SK-N-SH (cell line): ENCODE measurements around the gene SLC13A3. TPM values are rescaled to one million over a fixed set of nuclear protein-coding genes. Genes with fewer than 3 reads are reported as not detected.

Experiments used
- CTCF ChIA-PET: fragments of 300-600, 350-600 bp; formaldehyde crosslinking; extraction: SDS; loops from one replicate; lab custom pipeline; 2021; lab: Yijun Ruan, JAX
- POLR2A ChIA-PET: fragments of 350-600 bp; sonication (Branson Sonifier 250); formaldehyde crosslinking; extraction: SDS; loops from one replicate; lab custom pipeline; 2020; ENCODE audit warnings: antibody characterized with exemption, inconsistent platforms; lab: Yijun Ruan, JAX
- DNase-seq: peaks from one replicate; pipeline ENCODE4 v3.0.0; 2012
- H2AFZ ChIP-seq: fragments of 200-600 bp; sonication (generic); 2 replicates; pipeline ENCODE4 v1.8.1; 2016; ENCODE audit warnings: antibody characterized with exemption, mild to moderate bottlenecking, low read depth
- H3F3A ChIP-seq: fragments of 200-600 bp; sonication (generic); replicated peaks from 2 replicates; pipeline ENCODE3; 2016; ENCODE audit warnings: antibody characterized with exemption, mild to moderate bottlenecking; ENCODE audit not compliant: insufficient read depth
- H3K27ac ChIP-seq, 2 experiments: fragments of 200-500 bp in 1 of 2; fragments of 200-600 bp in 1 of 2; sonication (Bioruptor generic) in 1 of 2; sonication (generic), shearing (Covaris generic) in 1 of 2; 2 replicates each; pipeline versions ENCODE4 v1.5.1 to v1.6.1; 2014 to 2016; ENCODE audit warnings: low read depth in 2 of 2, inconsistent platforms in 1 of 2, low read length in 1 of 2, mild to moderate bottlenecking in 1 of 2, mixed read lengths in 1 of 2
- H3K27me3 ChIP-seq: fragments of 200-600 bp; sonication (generic), shearing (Covaris generic); 2 replicates; pipeline ENCODE4 v1.6.1; 2016; ENCODE audit warnings: mixed run types; ENCODE audit not compliant: insufficient read depth
- H3K36me3 ChIP-seq, 2 experiments: fragments of 200-500 bp in 1 of 2; fragments of 200-600 bp in 1 of 2; sonication (Bioruptor generic) in 1 of 2; sonication (generic) in 1 of 2; replicated peaks in 1 of 2; 2 replicates each; pipeline versions ENCODE3 to v1.5.1; 2014 to 2016; ENCODE audit warnings: low read length in 1 of 2, mild to moderate bottlenecking in 1 of 2; ENCODE audit not compliant: insufficient read depth in 2 of 2, control insufficient read depth in 1 of 2
- H3K4me1 ChIP-seq, 2 experiments: fragments of 200-500 bp in 1 of 2; fragments of 200-600 bp in 1 of 2; sonication (Bioruptor generic) in 1 of 2; sonication (generic), shearing (Covaris generic) in 1 of 2; 2 replicates each; pipeline versions ENCODE4 v1.5.1 to v1.6.1; 2014 to 2016; ENCODE audit warnings: low read depth in 1 of 2, low read length in 1 of 2, mixed run types in 1 of 2; ENCODE audit not compliant: insufficient read depth in 2 of 2, control insufficient read depth in 1 of 2
- H3K4me2 ChIP-seq: fragments of 200-600 bp; sonication (generic), shearing (Covaris generic); 2 replicates; pipeline ENCODE4 v1.6.1; 2017; ENCODE audit warnings: mixed run types
- H3K4me3 ChIP-seq, 2 experiments: fragments of 200-500 bp in 1 of 2; fragments of 200-600 bp in 1 of 2; sonication (Bioruptor generic) in 1 of 2; sonication (generic), shearing (Covaris generic) in 1 of 2; 2 replicates each; pipeline versions ENCODE4 v1.5.1 to v1.8.1; 2014 to 2016; ENCODE audit warnings: low read depth in 2 of 2, inconsistent platforms in 1 of 2, low read length in 1 of 2, mild to moderate bottlenecking in 1 of 2, mixed read lengths in 1 of 2, moderate library complexity in 1 of 2
- H3K79me2 ChIP-seq: fragments of 200-600 bp; sonication (generic); 2 replicates; pipeline ENCODE4 v1.8.1; 2017; ENCODE audit warnings: mild to moderate bottlenecking; ENCODE audit not compliant: insufficient read depth
- H3K9ac ChIP-seq: fragments of 200-600 bp; sonication (generic); 2 replicates; pipeline ENCODE4 v1.6.1; 2017; ENCODE audit warnings: mixed run types
- H3K9me2 ChIP-seq: fragments of 200-600 bp; sonication (generic); 2 replicates; pipeline ENCODE4 v1.6.1; 2017; ENCODE audit warnings: mixed run types
- H3K9me3 ChIP-seq: fragments of 200-600 bp; sonication (generic); 2 replicates; pipeline ENCODE4 v1.6.1; 2017; ENCODE audit warnings: mixed run types, mild to moderate bottlenecking, moderate library complexity
- H4K20me1 ChIP-seq: fragments of 200-600 bp; sonication (generic); 2 replicates; pipeline ENCODE4 v1.6.1; 2017; ENCODE audit warnings: mild to moderate bottlenecking, mixed run types; ENCODE audit not compliant: insufficient read depth
- CHD2 ChIP-seq: fragments of 150-350 bp; IDR thresholded peaks from 2 replicates; pipeline ENCODE4 v1.6.1; 2018; ENCODE audit warnings: low read length; ENCODE audit not compliant: partially characterized antibody
- CTCF ChIP-seq: fragments of 200-600 bp; sonication (generic); IDR thresholded peaks from 2 replicates; pipeline ENCODE4 v1.6.1; 2017; ENCODE audit warnings: antibody characterized with exemption, mild to moderate bottlenecking, moderate library complexity
- ELF1 ChIP-seq: IDR thresholded peaks from 2 replicates; pipeline ENCODE4 v1.4.0; 2012
- EP300 ChIP-seq, 2 experiments: IDR thresholded peaks; 2 replicates each; pipeline versions ENCODE4 v1.4.0 to v1.6.1; 2012; ENCODE audit warnings: borderline replicate concordance in 1 of 2, low read depth in 1 of 2, low read length in 1 of 2
- FOSL2 ChIP-seq: IDR thresholded peaks from 2 replicates; pipeline ENCODE4 v1.4.0; 2012; ENCODE audit warnings: low read depth, mild to moderate bottlenecking, moderate library complexity, borderline replicate concordance
- FOXJ3 ChIP-seq: sonication (generic); formaldehyde crosslinking; IDR thresholded peaks from 2 replicates; pipeline ENCODE4 v1.5.1; 2020; ENCODE audit warnings: mild to moderate bottlenecking, missing genetic modification reagents
- FOXM1 ChIP-seq: IDR thresholded peaks from 2 replicates; pipeline ENCODE4 v1.4.0; 2012; ENCODE audit warnings: low read depth, mild to moderate bottlenecking
- GATA2 ChIP-seq: sonication (generic); formaldehyde crosslinking; IDR thresholded peaks from 2 replicates; pipeline ENCODE4 v1.5.0; 2020; ENCODE audit warnings: mild to moderate bottlenecking, missing genetic modification reagents
- JUND ChIP-seq: IDR thresholded peaks from 2 replicates; pipeline ENCODE4 v1.4.0; 2012
- MEF2A ChIP-seq: IDR thresholded peaks from 2 replicates; pipeline ENCODE4 v1.4.0; 2012; ENCODE audit warnings: low read depth, borderline replicate concordance
- MXI1 ChIP-seq: IDR thresholded peaks from 2 replicates; pipeline ENCODE4 v1.6.1; 2012; ENCODE audit warnings: mild to moderate bottlenecking, low read depth, low read length, improper control_type of control experiment
- NFIC ChIP-seq: IDR thresholded peaks from 2 replicates; pipeline ENCODE4 v1.4.0; 2012; ENCODE audit warnings: borderline replicate concordance
- NRF1 ChIP-seq: IDR thresholded peaks from 2 replicates; pipeline ENCODE4 v1.6.1; 2012; ENCODE audit warnings: low read depth, mild to moderate bottlenecking, low read length
- PBX3 ChIP-seq: IDR thresholded peaks from 2 replicates; pipeline ENCODE4; 2012
- POLR2AphosphoS5 ChIP-seq: IDR thresholded peaks from 2 replicates; pipeline ENCODE4 v1.6.1; 2012; ENCODE audit warnings: low read depth, low read length
- RCOR1 ChIP-seq: fragments of 150-350 bp; IDR thresholded peaks from 2 replicates; pipeline ENCODE4 v1.6.1; 2017; ENCODE audit warnings: antibody characterized with exemption, low read length
- REST ChIP-seq: IDR thresholded peaks from 2 replicates; pipeline ENCODE4 v1.6.1; 2012; ENCODE audit warnings: mild to moderate bottlenecking, low read depth, low read length, moderate library complexity
- SMC3 ChIP-seq: IDR thresholded peaks from 2 replicates; pipeline ENCODE4 v1.6.1; 2012; ENCODE audit warnings: low read depth, low read length, improper control_type of control experiment
- TAF1 ChIP-seq: IDR thresholded peaks from 2 replicates; pipeline ENCODE4 v1.6.1; 2012; ENCODE audit warnings: low read depth, mild to moderate bottlenecking, low read length, moderate library complexity, borderline replicate concordance
- TCF12 ChIP-seq: IDR thresholded peaks from 2 replicates; pipeline ENCODE4 v1.4.0; 2012
- TEAD4 ChIP-seq: IDR thresholded peaks from 2 replicates; pipeline ENCODE4 v1.4.0; 2012; ENCODE audit warnings: mild to moderate bottlenecking, borderline replicate concordance; ENCODE audit not compliant: insufficient read depth
- ZBTB33 ChIP-seq: IDR thresholded peaks from 2 replicates; pipeline ENCODE4 v1.4.0; 2012; ENCODE audit warnings: low read depth, borderline replicate concordance
- WGBS: methylation state at CpG from one replicate; pipeline ENCODE4 v1.1.6; 2017; ENCODE audit warnings: low lambda C conversion rate; 5-methylcytosine and 5-hydroxymethylcytosine counted together
- polyA plus RNA-seq, 3 experiments: library from polyadenylated mRNA; depleted of rRNA; stranded (reverse); fragments of >200 nt; gene quantifications; 2 replicates each; pipeline ENCODE4 v1.2.3, GENCODE V29; 2012

Gene SLC13A3
- polyA plus RNA-seq, 1 of the 3 experiments (the other 2 are of a cell fraction): 0.10 TPM

GRCh38 chr20:46670228-46670584, 18.9 kb upstream of the SLC13A3 start:
- no peak overlapping the region for H3K4me3 ChIP-seq
- H3K4me1 ChIP-seq: no peaks in the 10 kb centered on the region
- H3K9me3 ChIP-seq: no peaks in the 10 kb centered on the region
- H3K9ac ChIP-seq: no peak overlapping the region
- no peaks in the 10 kb centered on the region for H3K79me2 ChIP-seq
- ChIA-PET CTCF (no interaction called here), POLR2A (no interaction called here)
- 41% methylated on average over 2 of the region's 2 CpGs for WGBS
- H3K27ac ChIP-seq: no peak overlapping the region
- H4K20me1 ChIP-seq: no peaks in the 10 kb centered on the region
- H2AFZ ChIP-seq: no peak overlapping the region
- TF ChIP-seq SMC3 (no peak), TCF12 (no peak), NFIC (no peak), ELF1 (no peak), FOXM1 (no peak), CTCF (no peak), NRF1 (no peak), TAF1 (no peak), GATA2 (no peak), FOSL2 (no peak), TEAD4 (no peak), MXI1 (no peak), CHD2 (no peak), FOXJ3 (CRISPR knock-in tag) (no peak), EP300 (IDR thresholded peaks at IDR 0.05; ENCODE audit: borderline replicate concordance in 1 of 2, low read depth in 1 of 2, low read length in 1 of 2) (no peak), POLR2AphosphoS5 (no peak), MEF2A (no peak)
- H3K9me2 ChIP-seq: no peaks in the 10 kb centered on the region
- H3F3A ChIP-seq: no peaks in the 10 kb centered on the region
- no peaks in the 10 kb centered on the region for H3K27me3 ChIP-seq
- no peak for DNase-seq
- no peak overlapping the region for H3K4me2 ChIP-seq
- no peaks in the 10 kb centered on the region for H3K36me3 ChIP-seq

GRCh38 chr20:46666818-46667515, 15.7 kb upstream of the SLC13A3 start:
- no peak overlapping the region for H3K9ac ChIP-seq
- no peaks in the 10 kb centered on the region for H3K36me3 ChIP-seq
- no peaks in the 10 kb centered on the region for H4K20me1 ChIP-seq
- H3K27me3 ChIP-seq: no peaks in the 10 kb centered on the region
- no peaks in the 10 kb centered on the region for H3F3A ChIP-seq
- H3K79me2 ChIP-seq: no peaks in the 10 kb centered on the region
- POLR2A ChIA-PET: interaction anchor here (0.7 kb wide), 1 partner anchor 97 kb away, joined by 3 read pairs; no protein-coding TSS in a partner anchor
- no peak overlapping the region for H3K27ac ChIP-seq
- no peaks in the 10 kb centered on the region for H3K9me3 ChIP-seq
- DNase-seq: no peak
- no peaks in the 10 kb centered on the region for H3K9me2 ChIP-seq
- 72% methylated on average over 6 of the region's 6 CpGs for WGBS
- CTCF ChIA-PET: interaction anchor here (0.8 to 1.7 kb wide), 3 partner anchors 14 to 104 kb away, joined by 4 to 5 read pairs (median 4); no protein-coding TSS in a partner anchor
- no peak overlapping the region for H2AFZ ChIP-seq
- H3K4me1 ChIP-seq: no peaks in the 10 kb centered on the region
- no peak overlapping the region for H3K4me2 ChIP-seq
- no peak overlapping the region for H3K4me3 ChIP-seq
- TF ChIP-seq TEAD4 (no peak), REST (no peak), RCOR1 (no peak), JUND (no peak), PBX3 (no peak), TAF1 (no peak), MXI1 (no peak), ZBTB33 (no peak)
